Ovary (tissue), 3 donors: ENCODE measurements around the gene UBE2L6.

Source experiments
- CTCF ChIP-seq, 3 donors: fragments of 450-650 bp in 2 of 3; fragments of 200-600 bp in 1 of 3; IDR thresholded peaks; one replicate each; pipeline versions ENCODE4 v1.5.1 to v1.8.0; 2016 to 2022; ENCODE audit warnings: antibody characterized with exemption in 3 of 3, mild to moderate bottlenecking in 1 of 3
- EP300 ChIP-seq: sonication (generic); formaldehyde crosslinking; IDR thresholded peaks from one replicate; pipeline ENCODE4 v1.6.1; 2017; ENCODE audit warnings: antibody characterized with exemption
- POLR2A ChIP-seq: fragments of 450-650 bp; IDR thresholded peaks from one replicate; pipeline ENCODE4 v1.6.1; 2017; ENCODE audit warnings: antibody characterized with exemption, mild to moderate bottlenecking, moderate library complexity
- donor health status: DM: no; HTN: no; CAD: no.

GRCh38 chr11:57513911-57514537 is 53.4 kb downstream of the UBE2L6 start:
- no peak for TF ChIP-seq CTCF (IDR thresholded peaks at IDR 0.05)
- no peak for TF ChIP-seq POLR2A
- TF ChIP-seq EP300: no peak
